Trophoblast cell (in vitro differentiated cells and primary cell): Measurements from ENCODE around the gene KCNK5.

Experiments
- DNase-seq, 2 donors: peaks; one replicate each; pipeline ENCODE4 v3.0.0-alpha.2; 2016
- H2AFZ ChIP-seq: 2 replicates; pipeline ENCODE4 v1.6.1; 2013; ENCODE audit warnings: low read length, moderate library complexity, mild to moderate bottlenecking; ENCODE audit not compliant: insufficient read depth, poor library complexity
- H2AK5ac ChIP-seq: 2 replicates; pipeline ENCODE4 v1.6.1; 2013; ENCODE audit warnings: mild to moderate bottlenecking, low read length
- H2BK120ac ChIP-seq: 2 replicates; pipeline ENCODE4 v1.6.1; 2013; ENCODE audit warnings: low read length, mild to moderate bottlenecking, moderate library complexity; ENCODE audit not compliant: insufficient read depth, poor library complexity
- H2BK12ac ChIP-seq: 2 replicates; pipeline ENCODE4 v1.6.1; 2013; ENCODE audit warnings: mild to moderate bottlenecking, low read length, moderate library complexity
- H2BK5ac ChIP-seq: 2 replicates; pipeline ENCODE4 v1.6.1; 2013; ENCODE audit warnings: low read length, low read depth, moderate library complexity, mild to moderate bottlenecking; ENCODE audit not compliant: poor library complexity
- H3K14ac ChIP-seq: 2 replicates; pipeline ENCODE4 v1.6.1; 2013; ENCODE audit warnings: mild to moderate bottlenecking, low read length
- H3K18ac ChIP-seq: 2 replicates; pipeline ENCODE4 v1.6.1; 2013; ENCODE audit warnings: mild to moderate bottlenecking, low read length
- H3K23ac ChIP-seq: 2 replicates; pipeline ENCODE4 v1.6.1; 2013; ENCODE audit warnings: low read length
- H3K27ac ChIP-seq: 2 replicates; pipeline ENCODE4 v1.5.1; 2013; ENCODE audit warnings: low read depth, mild to moderate bottlenecking, inconsistent platforms, low read length, moderate library complexity
- H3K27me3 ChIP-seq: 2 replicates; pipeline ENCODE4 v1.6.1; 2013; ENCODE audit warnings: inconsistent platforms, mild to moderate bottlenecking, low read length, moderate library complexity; ENCODE audit not compliant: insufficient read depth
- H3K36me3 ChIP-seq, 2 experiments: 1 replicate in 1 of 2; 2 replicates in 1 of 2; pipeline ENCODE4 v1.6.1; 2013; ENCODE audit warnings: low read length in 2 of 2, mild to moderate bottlenecking in 2 of 2, moderate library complexity in 1 of 2; ENCODE audit not compliant: insufficient read depth in 2 of 2, control insufficient read depth in 1 of 2
- H3K4ac ChIP-seq: 2 replicates; pipeline ENCODE4 v1.6.1; 2013; ENCODE audit warnings: low read depth, mild to moderate bottlenecking, low read length, moderate library complexity
- H3K4me1 ChIP-seq, 2 experiments: 1 replicate in 1 of 2; 2 replicates in 1 of 2; pipeline ENCODE4 v1.6.1; 2013; ENCODE audit warnings: low read length in 2 of 2, mild to moderate bottlenecking in 2 of 2, moderate library complexity in 1 of 2; ENCODE audit not compliant: insufficient read depth in 2 of 2, control insufficient read depth in 1 of 2
- H3K4me2 ChIP-seq: 2 replicates; pipeline ENCODE4 v1.6.1; 2013; ENCODE audit warnings: inconsistent platforms, mild to moderate bottlenecking, low read length, moderate library complexity
- H3K4me3 ChIP-seq: 2 replicates; pipeline ENCODE4 v1.5.1; 2013; ENCODE audit warnings: mild to moderate bottlenecking, low read depth, low read length, inconsistent platforms
- H3K79me1 ChIP-seq: one replicate; pipeline ENCODE4 v1.6.1; 2013; ENCODE audit warnings: low read length
- H3K79me2 ChIP-seq: 2 replicates; pipeline ENCODE4 v1.6.1; 2013; ENCODE audit warnings: low read length, mild to moderate bottlenecking; ENCODE audit not compliant: control insufficient read depth, insufficient read depth, poor library complexity
- H3K9ac ChIP-seq: 2 replicates; pipeline ENCODE4 v1.6.1; 2013; ENCODE audit warnings: mild to moderate bottlenecking, low read length
- H3K9me3 ChIP-seq: 2 replicates; pipeline ENCODE4 v1.6.1; 2013; ENCODE audit warnings: low read depth, mild to moderate bottlenecking, control low read depth, inconsistent platforms, low read length; ENCODE audit not compliant: insufficient read depth
- H4K12ac ChIP-seq: 2 replicates; pipeline ENCODE4 v1.6.1; 2013; ENCODE audit warnings: low read depth, mild to moderate bottlenecking, low read length, moderate library complexity
- H4K8ac ChIP-seq: 2 replicates; pipeline ENCODE4 v1.6.1; 2013; ENCODE audit warnings: low read depth, mild to moderate bottlenecking, low read length, moderate library complexity
- H4K91ac ChIP-seq: one replicate; pipeline ENCODE4 v1.6.1; 2013; ENCODE audit warnings: low read depth, mild to moderate bottlenecking, low read length, moderate library complexity
- WGBS: extraction: QIAGEN DNeasy Blood & Tissue Kit; methylation state at CpG from one replicate; pipeline ENCODE4 v1.1.7; 2013; ENCODE audit warnings: missing lambda C conversion rate; ENCODE audit not compliant: insufficient read length, insufficient coverage; ENCODE audit errors: extremely low coverage; 5-methylcytosine and 5-hydroxymethylcytosine counted together

KCNK5 gene

GRCh38 chr6:39199976-39200375 lies 29.3 kb downstream of the KCNK5 start:
- no peak overlapping the region for H2AK5ac ChIP-seq
- no peak overlapping the region for H2AFZ ChIP-seq
- no peak overlapping the region for H3K9ac ChIP-seq
- no peak overlapping the region for H3K23ac ChIP-seq
- H3K27me3 ChIP-seq: no peaks in the 10 kb centered on the region
- no peak overlapping the region for H3K4me2 ChIP-seq
- no peaks in the 10 kb centered on the region for H3K9me3 ChIP-seq
- no peak overlapping the region for H2BK120ac ChIP-seq
- no peak overlapping the region for H4K12ac ChIP-seq
- H3K27ac ChIP-seq: no peak overlapping the region
- peaks cover 47 to 53% of the 10 kb centered on the region in 2 experiments for H3K4me1 ChIP-seq
- H4K8ac ChIP-seq: no peak overlapping the region
- H3K79me2 ChIP-seq: no peaks in the 10 kb centered on the region
- H3K18ac ChIP-seq: no peak overlapping the region
- no peak for DNase-seq
- no CpG with 5 or more reads among the region's 10 CpGs for WGBS
- H3K36me3 ChIP-seq: no peaks in the 10 kb centered on the region
- H3K4me3 ChIP-seq: no peak overlapping the region
- H2BK12ac ChIP-seq: no peak overlapping the region
- H2BK5ac ChIP-seq: no peak overlapping the region
- no peak overlapping the region for H3K4ac ChIP-seq
- no peak overlapping the region for H3K14ac ChIP-seq
- no peak overlapping the region for H4K91ac ChIP-seq
- H3K79me1 ChIP-seq: peaks cover 5% of the 10 kb centered on the region

GRCh38 chr6:39199231-39199940 lies 29.9 kb downstream of the KCNK5 start:
- H2AK5ac ChIP-seq: no peak overlapping the region
- no peaks in the 10 kb centered on the region for H3K79me2 ChIP-seq
- H2AFZ ChIP-seq: no peak overlapping the region
- WGBS: no CpG with 5 or more reads among the region's 7 CpGs
- no peak for DNase-seq
- H2BK5ac ChIP-seq: no peak overlapping the region
- H2BK120ac ChIP-seq: no peak overlapping the region
- H3K4me1 ChIP-seq: peaks cover 42 to 47% of the 10 kb centered on the region in 2 experiments
- H3K36me3 ChIP-seq: no peaks in the 10 kb centered on the region
- H3K27ac ChIP-seq: no peak overlapping the region
- no peak overlapping the region for H4K12ac ChIP-seq
- H4K8ac ChIP-seq: no peak overlapping the region
- H3K4me3 ChIP-seq: no peak overlapping the region
- H3K9me3 ChIP-seq: no peaks in the 10 kb centered on the region
- no peak overlapping the region for H3K4ac ChIP-seq
- no peak overlapping the region for H3K9ac ChIP-seq
- H3K27me3 ChIP-seq: no peaks in the 10 kb centered on the region
- H2BK12ac ChIP-seq: no peak overlapping the region
- H3K14ac ChIP-seq: peak overlapping the region; percentile 32
- H3K18ac ChIP-seq: no peak overlapping the region
- H3K79me1 ChIP-seq: peaks cover 5% of the 10 kb centered on the region
- no peak overlapping the region for H4K91ac ChIP-seq
- H3K23ac ChIP-seq: no peak overlapping the region
- no peak overlapping the region for H3K4me2 ChIP-seq

- H3K4me1 ChIP-seq: peaks cover 37 to 42% of the 10 kb centered on the region in 2 experiments
- no peak overlapping the region for H3K4me3 ChIP-seq
- H3K4me2 ChIP-seq: no peak overlapping the region
- H3K79me2 ChIP-seq: no peaks in the 10 kb centered on the region
- no peak overlapping the region for H3K4ac ChIP-seq
- no peaks in the 10 kb centered on the region for H3K9me3 ChIP-seq
- H3K23ac ChIP-seq: no peak overlapping the region
- no peak overlapping the region for H2BK12ac ChIP-seq
- no peak for DNase-seq
- H4K8ac ChIP-seq: no peak overlapping the region
- no peaks in the 10 kb centered on the region for H3K27me3 ChIP-seq
- no peak overlapping the region for H3K9ac ChIP-seq
- peak overlapping the region; percentile 10 for H3K27ac ChIP-seq
- H2BK5ac ChIP-seq: no peak overlapping the region
- no peak overlapping the region for H3K18ac ChIP-seq
- H2BK120ac ChIP-seq: no peak overlapping the region
- H4K91ac ChIP-seq: peak overlapping the region; percentile 22
- H2AK5ac ChIP-seq: no peak overlapping the region
- H3K36me3 ChIP-seq: no peaks in the 10 kb centered on the region
- no peak overlapping the region for H4K12ac ChIP-seq
- H2AFZ ChIP-seq: no peak overlapping the region
- peaks cover 5% of the 10 kb centered on the region for H3K79me1 ChIP-seq
- H3K14ac ChIP-seq: no peak overlapping the region
These were observed 30.7 kb downstream of the KCNK5 start for GRCh38 chr6:39198528-39198927.

DNA sequence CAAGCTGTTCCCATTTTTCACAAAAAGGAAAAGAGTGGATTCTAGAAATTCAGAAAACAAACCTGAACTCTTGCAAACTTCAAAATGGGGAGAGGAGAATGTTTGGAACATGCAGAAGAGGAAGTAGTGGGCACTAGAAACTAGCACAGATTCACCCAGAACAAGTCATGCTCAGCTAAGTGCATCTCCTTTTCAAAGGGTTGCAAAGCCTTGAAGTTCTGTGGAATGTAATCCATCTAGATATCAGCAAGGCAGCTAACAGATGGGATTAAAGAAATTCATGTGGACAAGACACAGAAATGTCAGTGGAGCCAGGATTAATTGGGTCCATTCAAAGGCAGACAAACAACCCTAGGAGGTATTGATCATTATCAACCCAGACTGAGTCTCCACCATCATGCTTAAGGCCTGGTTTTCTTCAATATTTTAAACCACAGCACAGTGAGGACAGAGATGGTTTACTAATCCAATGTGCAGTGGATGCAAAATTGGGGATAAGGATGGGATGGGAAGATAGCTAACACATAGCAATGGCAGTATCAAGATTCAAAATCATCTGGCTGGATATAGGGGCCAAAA lies 31.3 kb downstream of the KCNK5 start:
- Histone ChIP-seq H3K23ac (no peak overlapping the region), H2AK5ac (no peak overlapping the region), H3K27ac (no peak overlapping the region), H3K27me3 (no peaks in the 10 kb centered on the region), H3K36me3 (no peaks in the 10 kb centered on the region), H3K79me1 (peaks cover 5% of the 10 kb centered on the region), H3K9ac (no peak overlapping the region), H3K4me1 (peaks cover 37 to 43% of the 10 kb centered on the region in 2 experiments), H3K18ac (no peak overlapping the region), H2BK5ac (no peak overlapping the region), H3K4ac (no peak overlapping the region), H3K4me3 (no peak overlapping the region), H2BK120ac (no peak overlapping the region), H3K4me2 (no peak overlapping the region), H4K8ac (no peak overlapping the region), H3K9me3 (no peaks in the 10 kb centered on the region), H2AFZ (no peak overlapping the region), H3K14ac (no peak overlapping the region), H3K79me2 (no peaks in the 10 kb centered on the region), H2BK12ac (no peak overlapping the region), H4K12ac (no peak overlapping the region), H4K91ac (no peak overlapping the region)
- no peak for DNase-seq
